Ascending aorta (tissue), 2 donors: ENCODE results near the gene MYCBPAP. TPM values are rescaled to one million over a fixed set of nuclear protein-coding genes. Genes with fewer than 3 reads are reported as not detected.

Experiments
- DNase-seq, 2 donors: peaks; one replicate each; pipeline ENCODE4 v3.0.0-alpha.2; 2019; ENCODE audit warnings: low spot score in 2 of 2
- H3K27ac ChIP-seq, 2 donors: fragments of 200-600 bp; sonication (generic); one replicate each; pipeline ENCODE4 v1.5.1; 2016 to 2017; ENCODE audit warnings: mild to moderate bottlenecking in 1 of 2
- H3K27me3 ChIP-seq: fragments of 200-600 bp; sonication (generic); one replicate; pipeline ENCODE4 v1.5.1; 2017
- H3K36me3 ChIP-seq, 2 donors: fragments of 200-600 bp; sonication (generic); one replicate each; pipeline ENCODE4 v1.5.1; 2016
- H3K4me1 ChIP-seq, 2 donors: fragments of 200-600 bp; sonication (generic); one replicate each; pipeline ENCODE4 v1.5.1; 2016 to 2017; ENCODE audit warnings: mild to moderate bottlenecking in 1 of 2
- H3K4me3 ChIP-seq, 2 donors: fragments of 200-600 bp; sonication (generic); one replicate each; pipeline ENCODE4 v1.5.1; 2016 to 2017; ENCODE audit warnings: mild to moderate bottlenecking in 1 of 2
- H3K9me3 ChIP-seq, 2 donors: fragments of 200-600 bp; sonication (generic); one replicate each; pipeline ENCODE4 v1.5.1; 2016
- intact Hi-C: fragments of 100-400 bp; cut with DNase I; formaldehyde crosslinking; loops from one replicate; pipeline ENCODE4 v1.15.1; 2023
- total RNA-seq: library from RNA; depleted of rRNA; stranded (reverse); fragments of >200 nt; gene quantifications from one replicate; pipeline ENCODE4 v1.1.0, GENCODE V29; 2016
- TF ChIP-seq, protein P1 (sequence below), 3 experiments: fragments of 200-600 bp in 2 of 3; fragments of 450-650 bp in 1 of 3; sonication (generic) in 2 of 3; IDR thresholded peaks; one replicate each; pipeline ENCODE4 v1.5.1; 2016 to 2019; ENCODE audit warnings: antibody characterized with exemption in 3 of 3, mild to moderate bottlenecking in 1 of 3, moderate library complexity in 1 of 3

MYCBPAP gene
- total RNA-seq, 1 donor from 2014 or later, result 7.9 TPM

DNA sequence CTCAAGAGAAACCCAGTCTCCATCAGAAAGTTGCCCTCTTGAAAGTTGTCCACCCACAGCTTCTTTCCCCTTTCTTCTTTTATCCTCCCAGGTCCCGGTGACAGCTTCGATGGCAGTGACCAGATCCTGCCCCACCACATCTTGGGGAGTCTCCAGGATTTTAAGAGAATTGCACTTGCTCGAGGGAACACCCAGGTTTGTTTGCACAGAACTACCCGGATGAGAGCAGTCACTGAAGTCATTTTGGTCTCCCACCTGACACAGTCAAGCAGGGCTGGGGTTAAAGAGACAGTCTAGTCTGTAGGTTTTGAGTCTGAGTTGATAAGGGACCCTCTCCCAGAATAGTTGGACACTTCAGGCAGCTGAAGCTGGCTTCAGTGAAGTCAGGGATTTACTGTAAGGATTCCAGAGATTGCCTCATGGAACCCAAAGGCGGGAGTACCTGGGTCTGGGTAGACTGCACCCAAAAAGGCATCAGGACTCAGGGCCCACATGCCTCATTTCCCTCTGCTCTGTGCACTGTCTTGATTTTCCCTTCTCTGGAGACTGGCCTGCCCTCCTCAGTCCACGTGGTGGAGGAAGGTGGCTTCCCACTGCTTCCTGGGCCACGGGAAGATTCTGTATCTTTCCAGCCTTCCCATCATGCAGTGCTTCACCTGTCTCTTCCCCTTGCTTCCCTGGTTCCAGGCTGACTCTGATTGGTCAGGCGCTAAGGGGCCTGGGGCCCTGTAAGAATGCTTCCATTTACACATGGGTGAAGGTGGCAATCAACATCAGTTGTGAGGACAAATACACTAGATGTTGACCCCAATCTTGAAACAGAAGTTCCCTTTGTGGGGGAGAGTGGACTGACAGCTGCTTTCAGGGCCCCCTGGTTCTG, 9.5 kb downstream of the MYCBPAP start:
- no peaks in the 10 kb centered on the region for H3K4me1 ChIP-seq
- H3K4me3 ChIP-seq, result no peak overlapping the region
- no peaks in the 10 kb centered on the region for H3K27me3 ChIP-seq
- H3K27ac ChIP-seq, result no peak overlapping the region
- H3K36me3 ChIP-seq, result no peaks in the 10 kb centered on the region
- DNase-seq, result no peak
- intact Hi-C loops, result no loop called here
- TF ChIP-seq, protein P1, sequence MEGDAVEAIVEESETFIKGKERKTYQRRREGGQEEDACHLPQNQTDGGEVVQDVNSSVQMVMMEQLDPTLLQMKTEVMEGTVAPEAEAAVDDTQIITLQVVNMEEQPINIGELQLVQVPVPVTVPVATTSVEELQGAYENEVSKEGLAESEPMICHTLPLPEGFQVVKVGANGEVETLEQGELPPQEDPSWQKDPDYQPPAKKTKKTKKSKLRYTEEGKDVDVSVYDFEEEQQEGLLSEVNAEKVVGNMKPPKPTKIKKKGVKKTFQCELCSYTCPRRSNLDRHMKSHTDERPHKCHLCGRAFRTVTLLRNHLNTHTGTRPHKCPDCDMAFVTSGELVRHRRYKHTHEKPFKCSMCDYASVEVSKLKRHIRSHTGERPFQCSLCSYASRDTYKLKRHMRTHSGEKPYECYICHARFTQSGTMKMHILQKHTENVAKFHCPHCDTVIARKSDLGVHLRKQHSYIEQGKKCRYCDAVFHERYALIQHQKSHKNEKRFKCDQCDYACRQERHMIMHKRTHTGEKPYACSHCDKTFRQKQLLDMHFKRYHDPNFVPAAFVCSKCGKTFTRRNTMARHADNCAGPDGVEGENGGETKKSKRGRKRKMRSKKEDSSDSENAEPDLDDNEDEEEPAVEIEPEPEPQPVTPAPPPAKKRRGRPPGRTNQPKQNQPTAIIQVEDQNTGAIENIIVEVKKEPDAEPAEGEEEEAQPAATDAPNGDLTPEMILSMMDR (IDR thresholded peaks at IDR 0.05), result no peak
- H3K9me3 ChIP-seq, result no peaks in the 10 kb centered on the region

DNA sequence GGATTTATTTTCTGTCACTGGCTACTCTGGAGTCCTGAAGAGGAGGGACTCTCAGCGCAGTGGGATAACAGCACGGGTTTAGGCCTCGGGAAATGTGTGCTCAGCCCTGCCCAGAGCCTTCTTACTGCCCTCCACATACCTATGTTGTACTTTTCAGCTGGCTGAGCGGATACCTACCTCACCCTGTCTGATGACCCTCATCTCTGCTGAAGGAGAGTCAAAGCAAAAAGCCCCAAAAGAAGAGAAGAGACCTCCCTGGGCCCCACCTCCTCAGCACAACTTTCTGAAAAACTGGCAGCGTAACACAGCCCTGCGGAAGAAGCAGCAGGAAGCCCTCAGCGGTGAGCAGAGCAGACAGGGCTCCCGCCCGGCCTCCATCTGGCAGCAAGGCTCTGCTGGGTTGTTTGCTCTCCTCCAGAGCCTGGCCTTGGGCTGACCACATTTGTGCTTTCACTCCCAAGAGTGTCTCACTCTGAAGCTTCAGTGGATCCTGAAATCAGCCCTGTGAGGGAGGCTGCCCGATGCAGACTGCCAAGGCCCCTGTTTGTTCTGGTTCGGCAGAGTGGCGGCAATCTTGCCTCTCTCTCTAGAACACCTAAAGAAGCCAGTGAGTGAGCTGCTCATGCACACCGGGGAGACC, 10.3 kb downstream of the MYCBPAP start:
- no peaks in the 10 kb centered on the region for H3K9me3 ChIP-seq

DNA sequence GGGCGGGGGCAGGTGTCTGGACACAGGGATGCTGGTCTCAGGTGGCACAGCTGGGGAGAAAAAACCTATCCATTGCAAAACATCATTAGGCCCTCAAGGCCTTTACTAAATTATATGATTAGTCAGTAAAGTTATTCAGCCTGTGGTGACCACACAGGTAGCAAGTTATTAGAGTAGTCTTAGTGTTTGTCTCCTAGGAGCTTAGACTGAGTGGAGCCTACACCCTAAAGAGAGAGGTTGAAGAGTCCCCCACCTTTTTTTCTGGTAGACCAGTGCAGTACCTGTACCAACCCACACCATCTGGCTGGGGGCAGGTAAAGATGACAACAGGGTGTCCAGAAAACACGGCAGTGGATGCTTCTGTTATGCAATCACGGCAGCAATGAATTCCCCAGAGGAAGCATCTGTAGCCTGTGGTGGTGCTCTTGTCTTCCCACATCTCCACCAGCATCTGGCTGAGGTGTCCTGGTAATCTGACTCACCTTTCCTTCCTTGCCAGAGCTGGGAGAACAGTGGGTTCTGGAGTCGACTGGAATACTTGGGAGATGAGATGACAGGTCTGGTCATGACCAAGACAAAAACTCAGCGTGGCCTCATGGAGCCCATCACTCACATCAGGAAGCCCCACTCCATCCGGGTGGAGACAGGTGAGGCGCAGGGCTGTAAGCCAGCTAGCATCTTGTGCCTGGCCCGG, 11.0 kb downstream of the MYCBPAP start:
- Histone ChIP-seq H3K27me3 (no peaks in the 10 kb centered on the region), H3K27ac (no peak overlapping the region), H3K36me3 (no peaks in the 10 kb centered on the region), H3K9me3 (no peaks in the 10 kb centered on the region), H3K4me3 (no peak overlapping the region), H3K4me1 (no peaks in the 10 kb centered on the region)
- intact Hi-C loops, result no loop called here
- TF ChIP-seq, protein P1 (IDR thresholded peaks at IDR 0.05), result no peak
- DNase-seq, result no peak

More for the DNA sequence above, 10.3 kb downstream of the MYCBPAP start:
- Histone ChIP-seq H3K27ac (no peak overlapping the region), H3K4me1 (no peaks in the 10 kb centered on the region), H3K4me3 (no peak overlapping the region), H3K36me3 (no peaks in the 10 kb centered on the region), H3K27me3 (no peaks in the 10 kb centered on the region)
- intact Hi-C loops, result no loop called here
- TF ChIP-seq, protein P1 (IDR thresholded peaks at IDR 0.05), result no peak
- DNase-seq, result no peak

DNA sequence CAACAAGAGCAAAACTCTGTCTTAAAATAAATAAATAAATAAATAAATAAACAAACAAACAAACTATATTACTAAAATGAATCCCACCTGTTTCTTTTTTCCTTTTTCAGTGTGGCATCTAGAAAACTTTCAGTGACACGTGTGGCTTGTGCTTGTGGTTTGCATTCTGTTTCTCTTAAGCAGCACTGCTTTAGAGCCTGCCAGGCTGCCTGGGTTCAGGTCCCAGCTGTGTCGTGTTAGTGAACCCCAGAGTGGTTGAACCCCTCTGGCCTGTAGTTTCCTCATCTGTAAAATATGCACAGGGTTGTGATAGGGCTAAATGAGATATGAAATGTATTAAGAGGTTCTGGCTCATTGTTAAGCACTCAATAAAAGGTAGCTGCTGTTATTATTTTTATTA, 12.2 kb downstream of the MYCBPAP start:
- Histone ChIP-seq H3K4me1 (no peaks in the 10 kb centered on the region), H3K27ac (no peak overlapping the region), H3K4me3 (no peak overlapping the region), H3K27me3 (no peaks in the 10 kb centered on the region), H3K9me3 (no peaks in the 10 kb centered on the region), H3K36me3 (no peaks in the 10 kb centered on the region)
- intact Hi-C loops, result no loop called here
- TF ChIP-seq, protein P1 (IDR thresholded peaks at IDR 0.05), result no peak
- DNase-seq, result no peak

DNA sequence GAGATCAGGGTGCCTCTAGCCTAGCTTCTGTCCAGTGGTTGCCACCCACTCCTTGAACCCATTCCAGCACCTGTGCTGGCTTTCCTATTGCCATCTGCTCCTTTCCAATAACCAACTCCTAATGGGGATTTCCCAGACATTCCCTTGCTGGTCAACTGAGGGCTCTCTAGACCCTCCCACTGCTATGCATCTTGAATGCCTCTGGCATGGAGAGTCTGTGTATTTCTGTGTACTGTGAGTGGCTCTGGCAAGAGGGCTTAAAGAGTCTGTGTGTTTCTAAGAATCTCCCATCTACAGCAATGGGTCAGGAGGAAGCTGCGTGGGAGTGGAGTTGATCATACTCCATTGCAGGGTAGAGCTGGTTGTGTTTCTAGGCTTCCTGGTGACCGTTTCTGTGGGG, 13.3 kb downstream of the MYCBPAP start:
- intact Hi-C loops, result no loop called here
- no peaks in the 10 kb centered on the region for H3K36me3 ChIP-seq

More for the DNA sequence above, 13.3 kb downstream of the MYCBPAP start:
- Histone ChIP-seq H3K27me3 (no peaks in the 10 kb centered on the region), H3K4me1 (no peaks in the 10 kb centered on the region), H3K27ac (no peak overlapping the region), H3K9me3 (no peaks in the 10 kb centered on the region), H3K4me3 (no peak overlapping the region)
- TF ChIP-seq, protein P1 (IDR thresholded peaks at IDR 0.05), result no peak
- DNase-seq, result no peak
